ENCODE results near the gene AMDHD2. TPM values are rescaled to one million over a fixed set of nuclear protein-coding genes. Genes with fewer than 3 reads are reported as not detected.
A peak's percentile ranks its signal among the peaks of the same experiment; 100 is the strongest.
"Not testable (repeated sequence)": the region's sequence is repeated elsewhere in the genome, so short reads cannot be mapped to it uniquely, and the experiment has no call there.

Gene AMDHD2
- total RNA-seq, 2 donors from 2014 or later, result 42.6 to 67.0 TPM

DNA sequence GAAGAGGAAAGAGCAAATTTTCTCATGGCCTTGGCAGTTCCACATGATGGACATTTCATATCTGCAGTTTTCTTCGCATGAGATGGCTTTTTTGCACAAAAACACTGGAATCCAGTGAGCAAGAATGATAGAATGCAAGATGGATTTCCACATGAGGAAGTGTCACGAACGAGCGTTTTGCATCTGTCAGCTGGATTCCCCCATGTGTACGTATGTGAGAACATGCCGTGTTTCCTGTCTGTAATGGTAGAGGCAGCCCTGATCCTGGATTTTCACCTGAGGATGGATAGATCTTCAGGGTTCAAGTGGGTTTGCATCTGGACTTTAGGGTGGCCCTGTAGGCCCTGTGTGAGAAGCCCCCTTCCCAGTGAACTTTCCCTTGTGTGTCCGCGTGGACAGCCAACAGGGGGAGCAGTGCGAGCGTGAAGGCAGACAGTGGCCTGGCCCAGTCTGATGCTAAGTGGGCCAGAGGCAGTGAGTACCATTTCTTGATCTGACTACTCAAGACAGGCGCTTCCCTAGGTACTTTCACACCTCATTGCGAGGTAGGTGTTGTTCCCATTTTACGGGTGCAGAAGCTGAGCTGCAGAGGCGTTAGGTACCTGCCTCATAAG, 19.8 kb downstream of the AMDHD2 start:
- H3K27ac ChIP-seq; H3K36me3 ChIP-seq; H3K9me3 ChIP-seq; DNase-seq (ENCODE audit: low spot score); H3K27me3 ChIP-seq (replicated peaks; ENCODE audit: insufficient read depth); ATAC-seq (ENCODE audit: insufficient number of reproducible peaks, low FRiP score, low read depth): not testable (repeated sequence)
- Histone ChIP-seq H3K4me1 (ENCODE audit: control insufficient read depth in 1 of 2, low read depth in 2 of 2) (peaks cover 21 to 38% of the 10 kb centered on the region in 2 donors), H3K4me3 (peak overlapping the region; percentile 77)
- TF ChIP-seq, protein P1, sequence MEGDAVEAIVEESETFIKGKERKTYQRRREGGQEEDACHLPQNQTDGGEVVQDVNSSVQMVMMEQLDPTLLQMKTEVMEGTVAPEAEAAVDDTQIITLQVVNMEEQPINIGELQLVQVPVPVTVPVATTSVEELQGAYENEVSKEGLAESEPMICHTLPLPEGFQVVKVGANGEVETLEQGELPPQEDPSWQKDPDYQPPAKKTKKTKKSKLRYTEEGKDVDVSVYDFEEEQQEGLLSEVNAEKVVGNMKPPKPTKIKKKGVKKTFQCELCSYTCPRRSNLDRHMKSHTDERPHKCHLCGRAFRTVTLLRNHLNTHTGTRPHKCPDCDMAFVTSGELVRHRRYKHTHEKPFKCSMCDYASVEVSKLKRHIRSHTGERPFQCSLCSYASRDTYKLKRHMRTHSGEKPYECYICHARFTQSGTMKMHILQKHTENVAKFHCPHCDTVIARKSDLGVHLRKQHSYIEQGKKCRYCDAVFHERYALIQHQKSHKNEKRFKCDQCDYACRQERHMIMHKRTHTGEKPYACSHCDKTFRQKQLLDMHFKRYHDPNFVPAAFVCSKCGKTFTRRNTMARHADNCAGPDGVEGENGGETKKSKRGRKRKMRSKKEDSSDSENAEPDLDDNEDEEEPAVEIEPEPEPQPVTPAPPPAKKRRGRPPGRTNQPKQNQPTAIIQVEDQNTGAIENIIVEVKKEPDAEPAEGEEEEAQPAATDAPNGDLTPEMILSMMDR (IDR thresholded peaks at IDR 0.05), result peak; percentile 25

DNA sequence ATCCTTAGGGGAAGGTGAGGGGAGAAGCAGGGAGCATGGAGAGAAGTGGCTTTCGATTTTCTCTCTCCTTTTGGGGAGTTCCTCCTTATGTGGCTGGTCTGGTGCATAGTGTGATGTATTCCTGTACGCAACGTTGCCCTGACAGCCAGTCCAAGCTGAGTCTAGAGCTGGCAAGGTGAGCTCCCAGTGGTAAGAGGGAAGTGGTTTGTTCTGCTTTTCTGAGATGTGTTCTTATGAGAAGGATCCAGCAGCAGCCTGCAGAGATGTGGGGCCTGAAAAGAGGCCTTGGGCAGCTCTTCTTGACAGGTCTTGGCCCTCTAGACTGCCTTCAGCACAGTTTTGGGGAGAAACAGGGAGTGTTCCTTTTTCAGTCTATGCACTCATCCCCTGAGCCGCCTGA, 20.7 kb downstream of the AMDHD2 start:
- DNase-seq (ENCODE audit: low spot score); H3K27ac ChIP-seq; H3K27me3 ChIP-seq (replicated peaks; ENCODE audit: insufficient read depth); H3K36me3 ChIP-seq; ATAC-seq (ENCODE audit: insufficient number of reproducible peaks, low FRiP score, low read depth); H3K4me3 ChIP-seq; H3K9me3 ChIP-seq: not testable (repeated sequence)
- peaks cover 21 to 38% of the 10 kb centered on the region in 2 donors for H3K4me1 ChIP-seq (ENCODE audit: control insufficient read depth in 1 of 2, low read depth in 2 of 2)

DNA sequence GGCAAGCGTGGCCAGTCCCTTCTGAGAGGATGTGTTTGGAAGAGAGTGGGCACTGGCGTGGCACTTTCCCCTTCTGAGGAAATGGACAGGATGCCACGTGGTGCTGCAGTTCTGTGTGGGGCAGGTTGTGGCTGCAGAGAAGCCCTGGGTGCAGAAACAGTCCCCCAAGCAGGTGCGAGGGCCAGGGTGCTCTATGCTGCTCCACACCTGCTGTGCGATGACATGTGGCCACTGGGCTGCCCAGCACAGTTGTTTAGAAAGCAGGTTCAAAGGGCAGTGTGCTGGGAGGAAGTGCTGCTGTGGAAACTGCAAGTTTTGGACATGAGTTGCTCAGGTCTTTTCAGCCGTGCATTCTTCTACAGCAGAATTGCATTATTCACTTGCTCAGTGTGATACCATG, 21.2 kb downstream of the AMDHD2 start:
- not testable (repeated sequence) for H3K36me3 ChIP-seq; H3K27ac ChIP-seq; ATAC-seq (ENCODE audit: insufficient number of reproducible peaks, low FRiP score, low read depth); H3K4me3 ChIP-seq; DNase-seq (ENCODE audit: low spot score); H3K9me3 ChIP-seq; H3K27me3 ChIP-seq (replicated peaks; ENCODE audit: insufficient read depth)
- peaks cover 21 to 37% of the 10 kb centered on the region in 2 donors for H3K4me1 ChIP-seq (ENCODE audit: control insufficient read depth in 1 of 2, low read depth in 2 of 2)

DNA sequence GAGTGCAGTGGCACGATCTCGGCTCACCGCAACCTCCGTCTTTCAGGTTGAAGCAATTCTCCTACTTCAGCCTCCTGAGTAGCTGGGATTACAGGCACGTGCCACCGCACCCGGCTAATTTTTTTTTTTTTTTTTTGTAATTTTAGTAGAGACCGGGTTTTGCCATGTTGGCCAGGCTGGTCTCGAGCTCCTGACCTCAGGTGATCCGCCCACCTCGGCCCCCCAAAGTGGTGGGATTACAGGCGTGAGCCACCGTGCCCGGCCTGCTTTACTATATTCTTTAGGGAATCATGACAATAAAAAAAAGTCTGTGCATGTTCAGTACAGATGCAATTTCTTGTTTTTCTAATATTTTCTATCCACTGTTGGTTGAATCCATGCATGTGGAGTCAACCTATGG, 23.6 kb downstream of the AMDHD2 start:
- not testable (repeated sequence) for ATAC-seq (ENCODE audit: insufficient number of reproducible peaks, low FRiP score, low read depth); H3K4me3 ChIP-seq; H3K36me3 ChIP-seq; H3K27me3 ChIP-seq (replicated peaks; ENCODE audit: insufficient read depth); H3K9me3 ChIP-seq; DNase-seq (ENCODE audit: low spot score); H3K27ac ChIP-seq
- H3K4me1 ChIP-seq (ENCODE audit: control insufficient read depth in 1 of 2, low read depth in 2 of 2), result peaks cover 15 to 25% of the 10 kb centered on the region in 2 donors

DNA sequence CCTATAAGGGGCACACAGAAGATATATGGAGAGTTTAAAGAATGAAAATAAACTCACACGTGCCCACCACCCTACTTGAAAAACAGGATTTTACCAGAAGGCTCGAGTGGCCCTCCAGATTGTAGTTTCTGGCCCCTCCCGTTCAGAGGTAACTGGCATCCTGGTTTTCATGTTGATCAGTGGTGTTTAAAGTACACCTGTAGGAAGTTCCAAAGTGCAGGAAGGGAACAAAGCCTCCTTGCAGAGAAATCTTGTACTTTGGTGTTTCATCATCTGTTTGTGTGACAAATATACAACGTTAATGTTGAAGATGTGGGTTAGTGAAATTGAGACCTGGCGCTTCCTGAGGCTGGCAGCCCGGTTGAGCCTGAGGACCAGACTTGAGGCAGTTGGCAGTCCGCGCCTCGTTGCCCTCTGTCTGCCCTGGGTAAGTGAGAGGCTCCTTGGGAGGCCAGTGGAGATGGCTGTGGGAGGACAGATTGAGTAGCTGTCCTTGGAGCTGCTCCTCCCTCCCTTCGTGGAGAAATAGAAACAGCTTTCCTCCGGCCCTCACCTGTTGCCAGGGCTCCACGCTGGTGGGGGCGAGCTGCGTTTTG, 30.2 kb downstream of the AMDHD2 start:
- ATAC-seq (ENCODE audit: insufficient number of reproducible peaks, low FRiP score, low read depth); H3K27me3 ChIP-seq (replicated peaks; ENCODE audit: insufficient read depth); H3K36me3 ChIP-seq; H3K27ac ChIP-seq; H3K4me3 ChIP-seq; H3K9me3 ChIP-seq; H3K4me1 ChIP-seq (ENCODE audit: control insufficient read depth in 1 of 2, low read depth in 2 of 2); DNase-seq (ENCODE audit: low spot score): not testable (repeated sequence)

DNA sequence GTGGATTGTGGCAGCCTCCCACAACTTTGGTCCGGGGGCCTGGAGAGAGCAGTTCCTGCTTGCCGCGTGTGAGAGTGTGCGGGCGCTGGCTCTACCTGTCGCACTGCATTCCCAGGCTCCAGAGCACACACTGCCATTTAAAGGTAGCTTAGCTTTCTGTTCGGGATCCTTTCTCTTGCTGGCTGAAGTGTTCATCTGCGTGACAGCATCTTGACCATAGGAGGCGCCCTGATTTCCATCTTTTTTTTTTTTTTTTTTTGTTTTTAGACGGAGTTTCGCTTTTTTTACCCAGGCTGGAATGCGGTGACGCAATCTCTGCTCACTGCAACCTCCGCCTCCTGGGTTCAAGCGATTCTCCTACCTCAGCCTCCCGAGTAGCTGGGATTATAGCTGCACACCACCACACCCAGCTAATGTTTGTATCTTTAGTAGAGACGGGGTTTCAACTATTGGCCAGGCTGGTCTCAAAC, 31.3 kb downstream of the AMDHD2 start:
- not testable (repeated sequence) for ATAC-seq (ENCODE audit: insufficient number of reproducible peaks, low FRiP score, low read depth); H3K27ac ChIP-seq

DNA sequence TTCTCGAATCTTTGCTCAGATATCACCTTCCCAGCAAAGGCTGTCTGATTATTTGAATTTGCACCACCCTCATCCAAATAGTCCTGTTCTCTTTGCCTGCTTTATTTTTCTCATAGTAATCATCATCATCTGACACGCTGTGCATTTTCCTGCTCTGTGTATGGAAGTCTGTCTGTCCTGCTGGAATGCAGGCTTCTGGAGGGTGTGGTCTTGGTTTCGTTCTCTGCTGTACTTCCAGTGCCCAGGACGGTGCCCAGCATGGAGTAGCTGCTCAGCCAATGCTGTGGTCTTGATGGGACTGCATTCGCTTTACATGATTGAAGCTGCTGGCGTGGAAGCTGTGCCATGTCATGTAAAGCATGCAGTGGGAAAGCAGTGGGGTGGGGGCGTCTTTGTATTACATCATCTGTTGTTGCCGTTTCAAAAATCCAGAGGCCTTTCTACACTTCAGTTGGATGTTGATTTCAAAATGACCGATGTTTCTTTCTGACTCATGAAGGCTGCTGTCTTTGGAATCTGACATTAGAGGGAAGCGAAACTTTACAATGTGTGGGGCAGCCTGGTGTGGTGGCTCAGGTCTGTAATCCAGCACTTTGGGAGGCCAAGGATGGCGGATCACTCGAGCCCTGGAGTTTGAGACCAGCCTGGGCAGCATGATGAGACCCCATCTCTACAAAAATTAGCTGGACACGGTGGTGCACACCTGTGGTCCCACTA, 34.7 kb downstream of the AMDHD2 start:
- not testable (repeated sequence) for H3K9me3 ChIP-seq; H3K27me3 ChIP-seq (replicated peaks; ENCODE audit: insufficient read depth); H3K27ac ChIP-seq; H3K36me3 ChIP-seq; ATAC-seq (ENCODE audit: insufficient number of reproducible peaks, low FRiP score, low read depth); H3K4me3 ChIP-seq; DNase-seq (ENCODE audit: low spot score); H3K4me1 ChIP-seq (ENCODE audit: control insufficient read depth in 1 of 2, low read depth in 2 of 2)

More for the DNA sequence above, 31.3 kb downstream of the AMDHD2 start:
- H3K9me3 ChIP-seq; H3K27me3 ChIP-seq (replicated peaks; ENCODE audit: insufficient read depth); H3K4me3 ChIP-seq; H3K36me3 ChIP-seq; DNase-seq (ENCODE audit: low spot score); H3K4me1 ChIP-seq (ENCODE audit: control insufficient read depth in 1 of 2, low read depth in 2 of 2): not testable (repeated sequence)

DNA sequence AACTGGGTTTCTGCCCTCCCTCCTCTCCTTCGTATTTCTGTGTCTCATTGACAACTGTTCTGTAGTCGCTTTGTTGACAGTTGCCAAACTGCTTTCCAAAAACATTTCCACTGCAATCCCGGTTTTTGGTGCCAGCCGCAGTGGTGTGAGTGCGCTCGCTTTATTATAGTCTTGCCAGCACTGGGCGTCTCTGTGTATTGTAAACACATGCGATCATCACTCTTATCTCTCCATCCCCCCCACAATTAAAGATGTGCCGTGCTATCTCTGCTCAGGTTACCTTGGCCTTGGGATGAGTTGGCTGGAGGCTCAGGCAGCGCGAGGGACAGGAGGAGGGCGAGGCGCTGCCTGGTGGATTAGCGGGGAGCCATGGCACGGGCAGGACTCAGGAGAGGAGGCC, 37.0 kb downstream of the AMDHD2 start:
- not testable (repeated sequence) for DNase-seq (ENCODE audit: low spot score); H3K36me3 ChIP-seq; H3K4me3 ChIP-seq; ATAC-seq (ENCODE audit: insufficient number of reproducible peaks, low FRiP score, low read depth); H3K9me3 ChIP-seq; H3K4me1 ChIP-seq (ENCODE audit: control insufficient read depth in 1 of 2, low read depth in 2 of 2); H3K27ac ChIP-seq; H3K27me3 ChIP-seq (replicated peaks; ENCODE audit: insufficient read depth)

DNA sequence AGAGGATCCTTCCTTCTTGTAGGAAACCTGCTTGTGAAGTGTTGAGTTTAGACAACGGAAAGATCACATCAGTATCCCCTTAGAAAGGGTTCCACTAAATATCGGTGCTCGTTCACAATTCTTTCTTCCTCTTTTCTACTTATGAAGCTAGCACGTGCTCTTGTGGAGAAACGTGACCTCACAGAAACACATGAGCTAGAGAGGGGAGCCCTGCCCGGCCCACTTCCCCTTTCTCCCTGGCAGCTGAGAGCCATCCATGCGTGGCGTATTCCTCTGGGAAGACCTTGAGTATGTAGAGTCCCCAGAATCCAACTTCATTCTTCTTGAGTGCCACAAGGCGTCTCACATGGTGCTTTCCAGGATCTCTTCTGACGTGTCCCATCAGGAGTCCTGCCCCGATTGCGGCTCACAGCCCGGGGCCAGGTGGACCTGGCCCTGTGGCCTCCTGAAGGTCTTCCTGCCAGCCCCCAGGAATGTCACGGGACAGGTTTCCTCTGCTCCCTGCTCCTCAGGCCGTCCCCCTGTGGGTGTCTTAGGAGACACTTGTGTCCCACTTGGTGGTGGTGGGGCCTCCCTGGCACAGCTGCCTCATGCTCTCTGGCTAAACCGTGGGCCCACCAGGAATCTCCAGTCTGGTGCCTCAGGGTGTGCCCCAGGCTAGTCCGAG, 40.1 kb downstream of the AMDHD2 start:
- not testable (repeated sequence) for DNase-seq (ENCODE audit: low spot score); ATAC-seq (ENCODE audit: insufficient number of reproducible peaks, low FRiP score, low read depth)

More for the DNA sequence above, 40.1 kb downstream of the AMDHD2 start:
- not testable (repeated sequence) for H3K36me3 ChIP-seq; H3K4me1 ChIP-seq (ENCODE audit: control insufficient read depth in 1 of 2, low read depth in 2 of 2); H3K9me3 ChIP-seq; H3K27ac ChIP-seq; H3K27me3 ChIP-seq (replicated peaks; ENCODE audit: insufficient read depth); H3K4me3 ChIP-seq
